ENCODE measurements around the gene VASP.

GRCh38 chr19:45492627-45493470 lies 14.4 kb upstream of the VASP start:
- TF ChIP-seq CTCF (IDR thresholded peaks at IDR 0.05) = no peak
- peak in 1 of 2 donors; percentile 26 for TF ChIP-seq POLR2A (IDR thresholded peaks at IDR 0.05)

Measured in heart left ventricle (tissue), 13 donors.